Body of pancreas (tissue), 4 donors: ENCODE results near the gene KASH5.

ENCODE experiments used
- CTCF ChIP-seq, 7 experiments: fragments of 450-650 bp in 4 of 7; fragments of 200-600 bp in 3 of 7; sonication (generic) in 3 of 7; IDR thresholded peaks; one replicate each; pipeline ENCODE4 v1.5.1; 2016 to 2019; ENCODE audit warnings: antibody characterized with exemption in 7 of 7
- POLR2A ChIP-seq, 3 donors: fragments of 450-650 bp; IDR thresholded peaks; one replicate each; pipeline ENCODE4 v1.6.1; 2016; ENCODE audit warnings: antibody characterized with exemption in 3 of 3, mild to moderate bottlenecking in 2 of 3

DNA sequence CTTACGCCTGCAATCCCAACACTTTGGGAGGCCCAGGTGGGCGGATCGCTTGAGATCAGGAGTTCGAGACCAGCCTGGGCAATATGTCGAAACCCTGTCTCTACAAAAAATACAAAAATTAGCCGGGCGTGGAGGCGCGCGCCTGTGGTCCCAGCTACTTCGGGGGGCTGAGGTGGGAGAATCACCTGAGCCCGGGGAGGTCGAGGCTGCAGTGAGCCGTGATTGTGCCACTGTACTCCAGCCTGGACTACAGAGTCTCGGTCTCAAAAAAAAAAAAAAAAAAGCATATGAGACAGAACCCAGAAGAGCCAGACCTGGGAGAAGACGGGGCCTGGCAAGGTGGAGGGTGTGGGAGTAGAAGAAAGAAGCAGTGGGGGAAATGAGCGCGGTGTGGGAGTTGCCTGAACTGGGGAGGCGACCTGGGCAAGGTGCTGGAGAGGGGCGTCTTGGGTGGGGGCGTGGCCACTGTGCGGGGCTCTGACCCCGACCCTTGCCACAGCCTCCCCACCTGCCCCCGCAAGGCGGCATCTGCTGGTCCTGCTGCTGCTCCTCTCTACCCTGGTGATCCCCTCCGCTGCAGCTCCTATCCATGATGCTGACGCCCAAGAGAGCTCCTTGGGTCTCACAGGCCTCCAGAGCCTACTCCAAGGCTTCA lies 23.8 kb upstream of the KASH5 start:
- TF ChIP-seq CTCF (IDR thresholded peaks at IDR 0.05) (no peak), POLR2A (IDR thresholded peaks at IDR 0.05) (no peak)
